Trophoblast cell (in vitro differentiated cells and primary cell): ENCODE results near the gene RIOK1.
A peak's percentile ranks its signal among the peaks of the same experiment; 100 is the strongest.
"Not testable (repeated sequence)": the region's sequence is repeated elsewhere in the genome, so short reads cannot be mapped to it uniquely, and the experiment has no call there.

Experiments used
- DNase-seq, 2 donors: peaks; one replicate each; pipeline ENCODE4 v3.0.0-alpha.2; 2016
- H2AFZ ChIP-seq: 2 replicates; pipeline ENCODE4 v1.6.1; 2013; ENCODE audit warnings: low read length, moderate library complexity, mild to moderate bottlenecking; ENCODE audit not compliant: insufficient read depth, poor library complexity
- H2AK5ac ChIP-seq: 2 replicates; pipeline ENCODE4 v1.6.1; 2013; ENCODE audit warnings: mild to moderate bottlenecking, low read length
- H2BK120ac ChIP-seq: 2 replicates; pipeline ENCODE4 v1.6.1; 2013; ENCODE audit warnings: low read length, mild to moderate bottlenecking, moderate library complexity; ENCODE audit not compliant: insufficient read depth, poor library complexity
- H2BK12ac ChIP-seq: 2 replicates; pipeline ENCODE4 v1.6.1; 2013; ENCODE audit warnings: mild to moderate bottlenecking, low read length, moderate library complexity
- H2BK5ac ChIP-seq: 2 replicates; pipeline ENCODE4 v1.6.1; 2013; ENCODE audit warnings: low read length, low read depth, moderate library complexity, mild to moderate bottlenecking; ENCODE audit not compliant: poor library complexity
- H3K14ac ChIP-seq: 2 replicates; pipeline ENCODE4 v1.6.1; 2013; ENCODE audit warnings: mild to moderate bottlenecking, low read length
- H3K18ac ChIP-seq: 2 replicates; pipeline ENCODE4 v1.6.1; 2013; ENCODE audit warnings: mild to moderate bottlenecking, low read length
- H3K23ac ChIP-seq: 2 replicates; pipeline ENCODE4 v1.6.1; 2013; ENCODE audit warnings: low read length
- H3K27ac ChIP-seq: 2 replicates; pipeline ENCODE4 v1.5.1; 2013; ENCODE audit warnings: low read depth, mild to moderate bottlenecking, inconsistent platforms, low read length, moderate library complexity
- H3K27me3 ChIP-seq: 2 replicates; pipeline ENCODE4 v1.6.1; 2013; ENCODE audit warnings: inconsistent platforms, mild to moderate bottlenecking, low read length, moderate library complexity; ENCODE audit not compliant: insufficient read depth
- H3K36me3 ChIP-seq, 2 experiments: 1 replicate in 1 of 2; 2 replicates in 1 of 2; pipeline ENCODE4 v1.6.1; 2013; ENCODE audit warnings: low read length in 2 of 2, mild to moderate bottlenecking in 2 of 2, moderate library complexity in 1 of 2; ENCODE audit not compliant: insufficient read depth in 2 of 2, control insufficient read depth in 1 of 2
- H3K4ac ChIP-seq: 2 replicates; pipeline ENCODE4 v1.6.1; 2013; ENCODE audit warnings: low read depth, mild to moderate bottlenecking, low read length, moderate library complexity
- H3K4me1 ChIP-seq, 2 experiments: 1 replicate in 1 of 2; 2 replicates in 1 of 2; pipeline ENCODE4 v1.6.1; 2013; ENCODE audit warnings: low read length in 2 of 2, mild to moderate bottlenecking in 2 of 2, moderate library complexity in 1 of 2; ENCODE audit not compliant: insufficient read depth in 2 of 2, control insufficient read depth in 1 of 2
- H3K4me2 ChIP-seq: 2 replicates; pipeline ENCODE4 v1.6.1; 2013; ENCODE audit warnings: inconsistent platforms, mild to moderate bottlenecking, low read length, moderate library complexity
- H3K4me3 ChIP-seq: 2 replicates; pipeline ENCODE4 v1.5.1; 2013; ENCODE audit warnings: mild to moderate bottlenecking, low read depth, low read length, inconsistent platforms
- H3K79me1 ChIP-seq: one replicate; pipeline ENCODE4 v1.6.1; 2013; ENCODE audit warnings: low read length
- H3K79me2 ChIP-seq: 2 replicates; pipeline ENCODE4 v1.6.1; 2013; ENCODE audit warnings: low read length, mild to moderate bottlenecking; ENCODE audit not compliant: control insufficient read depth, insufficient read depth, poor library complexity
- H3K9ac ChIP-seq: 2 replicates; pipeline ENCODE4 v1.6.1; 2013; ENCODE audit warnings: mild to moderate bottlenecking, low read length
- H3K9me3 ChIP-seq: 2 replicates; pipeline ENCODE4 v1.6.1; 2013; ENCODE audit warnings: low read depth, mild to moderate bottlenecking, control low read depth, inconsistent platforms, low read length; ENCODE audit not compliant: insufficient read depth
- H4K12ac ChIP-seq: 2 replicates; pipeline ENCODE4 v1.6.1; 2013; ENCODE audit warnings: low read depth, mild to moderate bottlenecking, low read length, moderate library complexity
- H4K8ac ChIP-seq: 2 replicates; pipeline ENCODE4 v1.6.1; 2013; ENCODE audit warnings: low read depth, mild to moderate bottlenecking, low read length, moderate library complexity
- H4K91ac ChIP-seq: one replicate; pipeline ENCODE4 v1.6.1; 2013; ENCODE audit warnings: low read depth, mild to moderate bottlenecking, low read length, moderate library complexity
- WGBS: extraction: QIAGEN DNeasy Blood & Tissue Kit; methylation state at CpG from one replicate; pipeline ENCODE4 v1.1.7; 2013; ENCODE audit warnings: missing lambda C conversion rate; ENCODE audit not compliant: insufficient read length, insufficient coverage; ENCODE audit errors: extremely low coverage; 5-methylcytosine and 5-hydroxymethylcytosine counted together

The RIOK1 gene

GRCh38 chr6:7456302-7456701 lies 66.7 kb downstream of the RIOK1 start:
- H3K36me3 ChIP-seq, H3K4me2 ChIP-seq, H3K9ac ChIP-seq, H3K18ac ChIP-seq, H2BK5ac ChIP-seq, H4K8ac ChIP-seq, H3K23ac ChIP-seq, H3K14ac ChIP-seq, H3K4ac ChIP-seq, H4K91ac ChIP-seq, H3K4me3 ChIP-seq, H3K27ac ChIP-seq, H2BK120ac ChIP-seq, DNase-seq, H4K12ac ChIP-seq, H2AK5ac ChIP-seq, H2AFZ ChIP-seq, H3K27me3 ChIP-seq, H3K79me2 ChIP-seq, H3K9me3 ChIP-seq: not testable (repeated sequence)
- WGBS = no CpG with 5 or more reads among the region's 31 CpGs
- Histone ChIP-seq H2BK12ac (peak overlapping the region; percentile 27), H3K4me1 (peaks cover 14 to 19% of the 10 kb centered on the region in 2 experiments), H3K79me1 (peaks cover 19% of the 10 kb centered on the region)

- peak overlapping the region; percentile 49 for H2AK5ac ChIP-seq
- no peak overlapping the region for H3K9ac ChIP-seq
- no peak overlapping the region for H4K12ac ChIP-seq
- no peak for DNase-seq
- no peak overlapping the region for H3K4me3 ChIP-seq
- H2BK5ac ChIP-seq = no peak overlapping the region
- peak overlapping the region; percentile 35 for H2BK120ac ChIP-seq
- no peak overlapping the region for H4K8ac ChIP-seq
- peak overlapping the region; percentile 81 for H2BK12ac ChIP-seq
- peak overlapping the region; percentile 16 for H3K27ac ChIP-seq
- H3K36me3 ChIP-seq = no peaks in the 10 kb centered on the region
- no peak overlapping the region for H3K23ac ChIP-seq
- H3K79me2 ChIP-seq = no peaks in the 10 kb centered on the region
- peaks cover 14 to 22% of the 10 kb centered on the region in 2 experiments for H3K4me1 ChIP-seq
- H4K91ac ChIP-seq = peak overlapping the region; percentile 79
- H3K79me1 ChIP-seq = peaks cover 31% of the 10 kb centered on the region
- peak overlapping the region; percentile 20 for H3K18ac ChIP-seq
- H3K4me2 ChIP-seq = no peak overlapping the region
- H2AFZ ChIP-seq = no peak overlapping the region
- no peak overlapping the region for H3K4ac ChIP-seq
- no CpG with 5 or more reads among the region's 4 CpGs for WGBS
- no peaks in the 10 kb centered on the region for H3K27me3 ChIP-seq
- H3K14ac ChIP-seq = peak overlapping the region; percentile 47
- H3K9me3 ChIP-seq = no peaks in the 10 kb centered on the region
Observed at GRCh38 chr6:7461416-7461815, 71.8 kb downstream of the RIOK1 start.

GRCh38 chr6:7463785-7464184 lies 74.2 kb downstream of the RIOK1 start:
- Histone ChIP-seq H3K14ac (no peak overlapping the region), H4K8ac (no peak overlapping the region), H3K23ac (no peak overlapping the region), H3K79me1 (peaks cover 32% of the 10 kb centered on the region), H2BK120ac (no peak overlapping the region), H4K91ac (no peak overlapping the region), H3K4me3 (no peak overlapping the region), H3K36me3 (no peaks in the 10 kb centered on the region), H3K4me2 (no peak overlapping the region), H3K4ac (no peak overlapping the region), H3K27ac (peak overlapping the region; percentile 90), H2AK5ac (no peak overlapping the region), H2BK12ac (no peak overlapping the region), H3K9me3 (no peaks in the 10 kb centered on the region), H3K27me3 (no peaks in the 10 kb centered on the region), H2AFZ (no peak overlapping the region), H3K79me2 (no peaks in the 10 kb centered on the region), H4K12ac (no peak overlapping the region), H2BK5ac (no peak overlapping the region), H3K4me1 (peaks cover 21 to 29% of the 10 kb centered on the region in 2 experiments), H3K9ac (no peak overlapping the region), H3K18ac (no peak overlapping the region)
- no CpG with 5 or more reads among the region's 4 CpGs for WGBS
- DNase-seq = peak; percentile 35 to 46

- Histone ChIP-seq H2BK120ac (peak overlapping the region; percentile 79), H3K18ac (peak overlapping the region; percentile 60), H3K4me3 (no peak overlapping the region), H3K14ac (peak overlapping the region; percentile 69), H3K27me3 (no peaks in the 10 kb centered on the region), H2AK5ac (peak overlapping the region; percentile 88), H3K27ac (peak overlapping the region; percentile 40), H4K8ac (no peak overlapping the region), H3K4me1 (peaks cover 10 to 18% of the 10 kb centered on the region in 2 experiments), H3K23ac (no peak overlapping the region), H3K79me1 (peaks cover 20% of the 10 kb centered on the region), H3K9ac (no peak overlapping the region), H3K79me2 (no peaks in the 10 kb centered on the region), H3K4ac (no peak overlapping the region), H2BK5ac (peak overlapping the region; percentile 3), H3K4me2 (no peak overlapping the region), H4K91ac (peak overlapping the region; percentile 78), H2BK12ac (peak overlapping the region; percentile 52), H3K36me3 (no peaks in the 10 kb centered on the region), H4K12ac (no peak overlapping the region), H3K9me3 (no peaks in the 10 kb centered on the region), H2AFZ (peak overlapping the region; percentile 38)
- no CpG with 5 or more reads among the region's 13 CpGs for WGBS
- DNase-seq = peak in 1 of 2 donors; percentile 10
Observed at GRCh38 chr6:7467007-7467897, 77.6 kb downstream of the RIOK1 start.
